Osteoblast (primary cell): ENCODE results near the gene VAT1. TPM values are rescaled to one million over a fixed set of nuclear protein-coding genes. Genes with fewer than 3 reads are reported as not detected.

ENCODE experiments used
- DNase-seq: peaks from one replicate; pipeline ENCODE4 v3.0.0; 2011; ENCODE audit warnings: low spot score, mixed read lengths; ENCODE audit not compliant: insufficient read length; ENCODE audit errors: missing footprints
- H2AFZ ChIP-seq: 2 replicates; pipeline ENCODE4 v1.6.0; 2011; ENCODE audit warnings: mild to moderate bottlenecking, low read length
- H3K27ac ChIP-seq: 2 replicates; pipeline ENCODE4 v1.5.1; 2011; ENCODE audit warnings: mild to moderate bottlenecking, low read depth, low read length, moderate library complexity
- H3K27me3 ChIP-seq: 2 replicates; pipeline ENCODE4 v1.6.0; 2012; ENCODE audit warnings: mild to moderate bottlenecking, control low read depth, inconsistent platforms, low read length, moderate library complexity; ENCODE audit not compliant: insufficient read depth
- H3K36me3 ChIP-seq: 2 replicates; pipeline ENCODE4 v1.5.1; 2011; ENCODE audit warnings: mild to moderate bottlenecking, low read length, control low read depth, moderate library complexity; ENCODE audit not compliant: insufficient read depth
- H3K4me1 ChIP-seq: 2 replicates; pipeline ENCODE4 v1.5.1; 2011; ENCODE audit warnings: mild to moderate bottlenecking, low read length, control low read depth, moderate library complexity; ENCODE audit not compliant: insufficient read depth
- H3K4me2 ChIP-seq: 2 replicates; pipeline ENCODE4 v1.6.0; 2011; ENCODE audit warnings: mild to moderate bottlenecking, low read length; ENCODE audit not compliant: insufficient read depth
- H3K4me3 ChIP-seq: fragments of 200-600 bp; sonication (generic); 3 replicates; pipeline ENCODE4 v1.5.1; 2012; ENCODE audit warnings: mild to moderate bottlenecking, low read length, inconsistent platforms; ENCODE audit not compliant: insufficient read depth
- H3K79me2 ChIP-seq: 2 replicates; pipeline ENCODE4 v1.6.0; 2012; ENCODE audit warnings: mild to moderate bottlenecking, low read length, control low read depth, inconsistent platforms; ENCODE audit not compliant: insufficient read depth
- H3K9me3 ChIP-seq: 2 replicates; pipeline ENCODE4 v1.5.1; 2011; ENCODE audit warnings: low read depth, low read length, control low read depth
- H4K20me1 ChIP-seq: 2 replicates; pipeline ENCODE4 v1.6.0; 2012; ENCODE audit warnings: mild to moderate bottlenecking, low read length, control low read depth; ENCODE audit not compliant: insufficient read depth
- total RNA-seq: library from RNA; depleted of rRNA; stranded (reverse); fragments of >200 nt; gene quantifications from 2 replicates; pipeline ENCODE4 v1.2.3, GENCODE V29; 2012
- TF ChIP-seq, protein P1 (sequence below): IDR thresholded peaks from 2 replicates; pipeline ENCODE4 v1.5.1; 2011; ENCODE audit warnings: mild to moderate bottlenecking, low read depth, low read length, moderate library complexity; ENCODE audit errors: extremely low read depth

Gene VAT1
- total RNA-seq, 1 donor: 449 TPM

GRCh38 chr17:42989726-42990652 is 32.2 kb downstream of the VAT1 start:
- Histone ChIP-seq H3K27ac (peak overlapping the region; percentile 80), H3K4me1 (peaks cover 31% of the 10 kb centered on the region), H3K4me2 (peak overlapping the region; percentile 49), H2AFZ (no peak overlapping the region), H3K79me2 (peaks cover 23% of the 10 kb centered on the region), H3K27me3 (no peaks in the 10 kb centered on the region), H4K20me1 (no peaks in the 10 kb centered on the region), H3K9me3 (no peaks in the 10 kb centered on the region), H3K4me3 (no peak overlapping the region), H3K36me3 (peaks cover 50% of the 10 kb centered on the region)
- TF ChIP-seq, protein P1, sequence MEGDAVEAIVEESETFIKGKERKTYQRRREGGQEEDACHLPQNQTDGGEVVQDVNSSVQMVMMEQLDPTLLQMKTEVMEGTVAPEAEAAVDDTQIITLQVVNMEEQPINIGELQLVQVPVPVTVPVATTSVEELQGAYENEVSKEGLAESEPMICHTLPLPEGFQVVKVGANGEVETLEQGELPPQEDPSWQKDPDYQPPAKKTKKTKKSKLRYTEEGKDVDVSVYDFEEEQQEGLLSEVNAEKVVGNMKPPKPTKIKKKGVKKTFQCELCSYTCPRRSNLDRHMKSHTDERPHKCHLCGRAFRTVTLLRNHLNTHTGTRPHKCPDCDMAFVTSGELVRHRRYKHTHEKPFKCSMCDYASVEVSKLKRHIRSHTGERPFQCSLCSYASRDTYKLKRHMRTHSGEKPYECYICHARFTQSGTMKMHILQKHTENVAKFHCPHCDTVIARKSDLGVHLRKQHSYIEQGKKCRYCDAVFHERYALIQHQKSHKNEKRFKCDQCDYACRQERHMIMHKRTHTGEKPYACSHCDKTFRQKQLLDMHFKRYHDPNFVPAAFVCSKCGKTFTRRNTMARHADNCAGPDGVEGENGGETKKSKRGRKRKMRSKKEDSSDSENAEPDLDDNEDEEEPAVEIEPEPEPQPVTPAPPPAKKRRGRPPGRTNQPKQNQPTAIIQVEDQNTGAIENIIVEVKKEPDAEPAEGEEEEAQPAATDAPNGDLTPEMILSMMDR: no peak
- DNase-seq: peak; percentile 90

GRCh38 chr17:42989141-42989540 is 33.0 kb downstream of the VAT1 start:
- Histone ChIP-seq H3K27me3 (no peaks in the 10 kb centered on the region), H3K9me3 (no peaks in the 10 kb centered on the region), H3K4me1 (peaks cover 31% of the 10 kb centered on the region), H2AFZ (no peak overlapping the region), H4K20me1 (no peaks in the 10 kb centered on the region), H3K36me3 (peaks cover 50% of the 10 kb centered on the region), H3K79me2 (peaks cover 29% of the 10 kb centered on the region), H3K27ac (peak overlapping the region; percentile 80), H3K4me3 (no peak overlapping the region), H3K4me2 (peak overlapping the region; percentile 49)
- peak; percentile 41 for DNase-seq
- TF ChIP-seq, protein P1: no peak

GRCh38 chr17:42985225-42985624 is 37.0 kb downstream of the VAT1 start:
- Histone ChIP-seq H3K36me3 (peaks cover 28% of the 10 kb centered on the region), H2AFZ (no peak overlapping the region), H3K79me2 (peaks cover 60% of the 10 kb centered on the region), H3K27me3 (no peaks in the 10 kb centered on the region), H4K20me1 (peaks cover 6% of the 10 kb centered on the region), H3K4me2 (no peak overlapping the region), H3K27ac (no peak overlapping the region), H3K4me1 (peaks cover 29% of the 10 kb centered on the region), H3K4me3 (no peak overlapping the region), H3K9me3 (no peaks in the 10 kb centered on the region)
- DNase-seq: peak; percentile 14
- TF ChIP-seq, protein P1: no peak

DNA sequence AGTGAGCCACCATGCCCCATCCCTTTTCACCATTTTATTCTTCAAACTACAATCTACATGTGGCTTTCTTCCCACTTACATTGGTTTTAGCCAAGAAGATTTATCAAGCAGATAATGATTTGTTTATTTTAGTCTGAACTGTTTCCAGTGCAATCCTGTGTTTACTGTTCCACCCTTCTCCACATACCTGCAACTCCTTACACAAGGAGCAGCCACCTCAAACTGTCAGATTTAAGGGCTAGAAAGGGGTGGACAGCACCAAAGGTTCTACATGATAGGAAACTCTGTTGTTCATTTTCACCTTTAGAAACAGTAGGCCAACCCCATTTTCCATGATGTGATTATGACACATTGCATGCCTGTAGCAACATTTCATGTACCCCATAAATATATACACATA is 39.9 kb downstream of the VAT1 start:
- H3K4me3 ChIP-seq: no peak overlapping the region
- H3K36me3 ChIP-seq: peaks cover 18% of the 10 kb centered on the region
- H3K79me2 ChIP-seq: peaks cover 63% of the 10 kb centered on the region
- no peaks in the 10 kb centered on the region for H3K9me3 ChIP-seq
- no peak overlapping the region for H2AFZ ChIP-seq
- peak; percentile 2 for DNase-seq
- TF ChIP-seq, protein P1: no peak
- H3K4me2 ChIP-seq: peak overlapping the region; percentile 100
- peaks cover 17% of the 10 kb centered on the region for H3K4me1 ChIP-seq
- H4K20me1 ChIP-seq: peaks cover 6% of the 10 kb centered on the region
- no peaks in the 10 kb centered on the region for H3K27me3 ChIP-seq
- H3K27ac ChIP-seq: peak overlapping the region; percentile 76
